HG02840 (cell line): ENCODE measurements around the gene TNFRSF19.

Source experiments
- ATAC-seq: cut with Tn5 transposase; IDR thresholded peaks from one replicate; pipeline ENCODE4 v1.9.1; 2021; ENCODE audit warnings: mild to moderate bottlenecking, moderate library complexity, moderate number of reproducible peaks; ENCODE audit not compliant: unreplicated experiment, low FRiP score

Gene TNFRSF19

DNA sequence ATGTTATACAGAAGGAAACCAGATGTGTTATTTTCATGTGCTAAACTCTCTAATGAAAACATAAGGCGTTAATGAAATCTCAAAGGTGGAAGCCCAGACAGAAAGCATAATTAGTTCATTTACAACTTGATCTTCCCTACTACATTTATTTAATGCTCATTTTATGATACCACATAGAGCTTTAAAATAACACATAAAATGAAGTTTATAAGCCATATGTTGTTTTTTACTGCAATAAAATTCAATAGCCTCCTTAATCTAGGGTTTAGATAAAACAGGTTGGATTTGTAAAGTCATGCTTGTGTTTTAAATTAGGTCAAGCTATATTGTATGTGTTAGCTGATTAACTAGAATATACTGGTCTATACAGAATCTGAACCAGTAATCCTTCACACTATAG is 81.2 kb downstream of the TNFRSF19 start:
- ATAC-seq = no peak

GRCh38 chr13:23651887-23652286 is 81.7 kb downstream of the TNFRSF19 start:
- ATAC-seq = no peak

DNA sequence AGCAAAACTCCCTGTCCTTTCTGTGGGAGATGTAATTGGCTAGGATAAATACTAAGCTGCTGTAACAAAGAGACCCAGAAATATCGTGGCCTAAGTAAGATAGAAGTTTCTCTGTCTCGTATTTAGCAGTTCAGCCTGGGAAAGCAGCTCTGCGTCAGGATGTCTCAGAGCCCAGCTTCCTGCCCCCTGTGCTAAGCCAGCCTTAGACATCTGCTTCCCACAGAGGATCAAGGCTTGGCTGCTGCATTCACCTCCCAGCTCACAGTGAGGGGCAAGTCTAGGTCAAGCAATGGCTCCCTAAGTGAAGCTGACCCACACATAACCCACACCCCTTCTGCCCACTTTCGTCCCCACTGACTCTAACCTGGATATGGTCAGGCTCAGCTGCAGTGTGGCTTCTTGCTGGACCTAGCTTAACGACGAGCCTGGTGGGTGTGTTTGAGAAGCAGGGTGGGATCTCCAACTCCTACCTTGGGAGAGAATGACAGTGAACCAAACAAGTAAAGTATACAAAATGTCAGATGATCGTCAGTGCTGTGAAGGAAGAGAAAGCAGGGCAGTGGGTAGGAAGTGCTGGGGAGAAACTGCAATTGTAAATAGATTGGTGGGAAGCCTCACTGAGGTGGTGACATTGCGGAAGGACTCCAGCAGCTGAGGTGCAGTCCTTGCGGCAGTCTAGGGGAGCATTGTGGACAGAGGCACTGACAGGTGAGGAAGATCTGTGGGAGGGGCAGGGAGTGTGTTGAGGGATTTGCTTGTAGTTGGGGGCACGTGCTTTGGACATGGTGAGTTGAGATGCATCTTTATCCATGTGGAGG is 82.9 kb downstream of the TNFRSF19 start:
- ATAC-seq = no peak

- no peak for ATAC-seq
These were observed 84.2 kb downstream of the TNFRSF19 start for GRCh38 chr13:23654111-23655110.

DNA sequence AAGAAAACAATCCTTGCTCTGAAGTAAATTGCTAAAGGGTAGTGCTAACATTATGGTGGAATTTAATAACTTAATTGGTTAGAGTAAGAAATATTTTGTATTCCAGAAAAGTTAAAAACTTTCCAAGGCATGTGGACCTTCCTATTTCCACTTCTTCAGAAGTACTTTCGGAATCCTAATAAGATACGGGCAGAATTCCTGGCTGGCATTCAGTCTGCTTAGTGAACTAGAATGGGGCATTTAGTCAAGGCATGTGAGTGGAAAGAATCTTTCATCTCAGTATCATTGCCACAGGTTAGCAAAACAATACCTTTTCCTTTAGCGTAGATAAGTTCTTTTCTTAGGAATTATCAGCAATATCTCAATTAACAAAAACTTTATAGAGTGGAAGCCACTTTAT is 85.1 kb downstream of the TNFRSF19 start:
- ATAC-seq = no peak

- ATAC-seq = peak; percentile 63
These were observed 86.6 kb downstream of the TNFRSF19 start for GRCh38 chr13:23656637-23657371.

DNA sequence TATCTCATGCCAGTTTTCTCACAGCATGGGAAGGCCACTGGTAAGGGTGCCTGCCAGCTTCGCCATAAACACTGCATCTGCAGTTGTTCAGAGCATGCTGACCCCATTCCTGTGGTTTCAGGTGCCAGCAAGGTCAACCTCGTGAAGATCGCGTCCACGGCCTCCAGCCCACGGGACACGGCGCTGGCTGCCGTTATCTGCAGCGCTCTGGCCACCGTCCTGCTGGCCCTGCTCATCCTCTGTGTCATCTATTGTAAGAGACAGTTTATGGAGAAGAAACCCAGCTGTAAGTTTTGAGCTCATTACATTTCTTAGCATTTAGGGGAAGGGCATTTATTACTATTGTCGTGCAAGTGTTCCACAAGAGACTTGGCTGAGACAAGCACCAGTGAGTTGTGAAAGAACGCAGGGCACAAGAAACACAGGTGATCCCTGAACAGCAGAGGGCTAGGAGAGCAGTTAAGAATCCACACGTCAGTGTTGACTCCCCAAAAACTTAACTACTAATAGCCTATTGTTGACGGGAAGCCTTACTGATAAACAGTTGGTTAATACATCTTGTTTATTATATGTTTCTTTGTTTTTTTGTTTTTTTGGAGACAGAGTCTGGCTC is 88.8 kb downstream of the TNFRSF19 start:
- no peak for ATAC-seq

GRCh38 chr13:23660249-23660648 is 90.0 kb downstream of the TNFRSF19 start:
- ATAC-seq = no peak

DNA sequence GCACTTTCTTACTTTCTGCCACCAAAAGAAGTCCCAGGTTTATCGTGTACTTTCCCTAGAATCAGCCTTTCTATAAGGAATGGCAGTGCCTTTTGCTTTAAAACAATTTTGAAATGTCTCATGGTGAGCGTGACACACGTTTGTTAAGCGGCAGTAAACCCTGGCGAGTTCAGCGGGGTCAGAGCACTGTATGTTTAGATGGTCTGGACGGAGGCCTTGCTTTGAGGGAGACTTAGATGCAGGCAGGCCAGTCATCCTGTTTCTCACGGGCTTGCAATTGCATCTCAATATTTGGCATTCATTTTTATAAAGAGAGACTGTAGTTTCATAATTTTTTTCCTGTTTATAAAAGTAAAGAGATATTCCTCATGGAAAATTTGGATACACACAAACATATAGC is 96.4 kb downstream of the TNFRSF19 start:
- no peak for ATAC-seq

GRCh38 chr13:23667750-23668149 is 97.5 kb downstream of the TNFRSF19 start:
- no peak for ATAC-seq

- ATAC-seq = no peak
These were observed 98.3 kb downstream of the TNFRSF19 start for GRCh38 chr13:23668562-23668961.

- no peak for ATAC-seq
These were observed 100.6 kb downstream of the TNFRSF19 start for GRCh38 chr13:23670793-23671192.

GRCh38 chr13:23671377-23671776 is 101.2 kb downstream of the TNFRSF19 start:
- no peak for ATAC-seq

DNA sequence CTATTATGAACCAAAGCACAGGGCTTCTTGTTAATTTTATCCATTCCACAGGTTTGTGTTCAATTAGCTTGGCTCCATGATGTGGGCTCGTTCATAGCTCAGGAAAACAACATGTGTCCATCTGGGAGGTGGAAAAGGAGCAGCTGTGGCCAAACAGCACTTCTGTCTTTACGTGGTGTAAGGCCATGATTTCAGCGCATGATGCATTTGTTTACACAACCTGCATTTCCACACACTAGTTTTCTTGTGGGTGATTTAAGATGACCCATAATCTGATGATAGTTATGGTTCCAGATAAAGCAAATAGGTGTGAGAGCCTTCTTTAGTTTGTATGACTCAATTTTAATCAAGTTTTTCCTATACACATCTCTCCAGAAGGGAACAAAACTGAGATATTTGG is 101.7 kb downstream of the TNFRSF19 start:
- ATAC-seq = no peak

DNA sequence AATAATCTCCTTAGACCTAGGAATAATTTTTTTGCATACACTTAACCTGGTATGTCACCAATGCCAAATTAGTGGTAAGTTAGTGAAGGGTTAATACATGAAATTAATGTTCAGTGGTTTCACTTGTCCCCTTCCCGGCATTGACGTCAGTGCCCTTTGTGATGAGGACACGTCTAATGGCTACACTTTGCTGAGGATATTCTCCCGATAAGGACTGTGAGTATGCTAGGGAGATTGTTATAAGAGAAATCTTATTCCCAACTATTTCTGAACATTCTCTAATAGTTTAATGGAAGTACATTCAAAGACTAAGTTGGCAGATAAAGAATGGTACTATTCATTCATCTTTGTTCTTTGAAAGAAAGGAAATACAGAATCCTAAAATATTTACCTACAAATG is 102.4 kb downstream of the TNFRSF19 start:
- ATAC-seq = no peak

DNA sequence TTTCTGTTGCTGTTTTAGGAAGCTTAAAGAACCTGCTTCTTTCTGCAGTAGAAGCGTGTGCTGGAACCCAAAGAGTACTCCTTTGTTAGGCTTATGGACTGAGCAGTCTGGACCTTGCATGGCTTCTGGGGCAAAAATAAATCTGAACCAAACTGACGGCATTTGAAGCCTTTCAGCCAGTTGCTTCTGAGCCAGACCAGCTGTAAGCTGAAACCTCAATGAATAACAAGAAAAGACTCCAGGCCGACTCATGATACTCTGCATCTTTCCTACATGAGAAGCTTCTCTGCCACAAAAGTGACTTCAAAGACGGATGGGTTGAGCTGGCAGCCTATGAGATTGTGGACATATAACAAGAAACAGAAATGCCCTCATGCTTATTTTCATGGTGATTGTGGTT is 103.1 kb downstream of the TNFRSF19 start:
- ATAC-seq = no peak

DNA sequence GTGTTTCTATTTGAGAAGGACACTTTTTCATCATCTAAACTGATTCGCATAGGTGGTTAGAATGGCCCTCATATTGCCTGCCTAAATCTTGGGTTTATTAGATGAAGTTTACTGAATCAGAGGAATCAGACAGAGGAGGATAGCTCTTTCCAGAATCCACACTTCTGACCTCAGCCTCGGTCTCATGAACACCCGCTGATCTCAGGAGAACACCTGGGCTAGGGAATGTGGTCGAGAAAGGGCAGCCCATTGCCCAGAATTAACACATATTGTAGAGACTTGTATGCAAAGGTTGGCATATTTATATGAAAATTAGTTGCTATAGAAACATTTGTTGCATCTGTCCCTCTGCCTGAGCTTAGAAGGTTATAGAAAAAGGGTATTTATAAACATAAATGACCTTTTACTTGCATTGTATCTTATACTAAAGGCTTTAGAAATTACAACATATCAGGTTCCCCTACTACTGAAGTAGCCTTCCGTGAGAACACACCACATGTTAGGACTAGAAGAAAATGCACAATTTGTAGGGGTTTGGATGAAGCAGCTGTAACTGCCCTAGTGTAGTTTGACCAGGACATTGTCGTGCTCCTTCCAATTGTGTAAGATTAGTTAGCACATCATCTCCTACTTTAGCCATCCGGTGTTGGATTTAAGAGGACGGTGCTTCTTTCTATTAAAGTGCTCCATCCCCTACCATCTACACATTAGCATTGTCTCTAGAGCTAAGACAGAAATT is 103.8 kb downstream of the TNFRSF19 start:
- ATAC-seq = no peak

- no peak for ATAC-seq
These were observed 104.8 kb downstream of the TNFRSF19 start for GRCh38 chr13:23674795-23675640.
